HCT116 (cell line): ENCODE results near the gene DAPL1. TPM values are rescaled to one million over a fixed set of nuclear protein-coding genes. Genes with fewer than 3 reads are reported as not detected.

Experiments
- ATAC-seq: fragments of 200-7000 bp; cut with Tn5 transposase; 2 replicates; pipeline ENCODE4 v1.9.1; 2020; ENCODE audit warnings: mild to moderate bottlenecking, moderate library complexity
- Bru-seq: library from RNA; stranded (reverse); fragments of 400-500 nt; gene quantifications from one replicate; lab custom pipeline; 2021; lab: Mats Ljungman, UMichigan
- BruChase-seq, 2 experiments: library from RNA; stranded (reverse); fragments of 400-500 nt; gene quantifications; one replicate each; lab custom pipeline; 2021; lab: Mats Ljungman, UMichigan
- BruUV-seq: library from RNA; stranded (reverse); fragments of 400-500 nt; replicated peaks from 2 replicates; lab custom pipeline; 2021; lab: Mats Ljungman, UMichigan
- CTCF ChIA-PET: fragments of 300-600 bp; sonication (Branson Sonifier 250); formaldehyde crosslinking; loops from one replicate; lab custom pipeline; 2021; ENCODE audit warnings: antibody characterized with exemption; lab: Charles Lee
- POLR2A ChIA-PET: fragments of 300-600, 350-600 bp; sonication (Branson Sonifier 250); formaldehyde crosslinking; loops from one replicate; lab custom pipeline; 2021; ENCODE audit warnings: antibody characterized with exemption; lab: Charles Lee
- RAD21 ChIA-PET, 2 experiments: fragments of 300-600 bp; sonication (Branson Sonifier 250); formaldehyde crosslinking; loops; one replicate each; lab custom pipeline; 2023; ENCODE audit warnings: low total read pairs in 2 of 2; ENCODE audit not compliant: uncharacterized antibody in 2 of 2, unreplicated experiment in 2 of 2, low non-redundant PET in 1 of 2; lab: Charles Lee
- DNase-seq: peaks from one replicate; pipeline ENCODE4 v3.0.0-alpha.2; 2010; ENCODE audit warnings: low read depth, low spot score
- H2AFZ ChIP-seq: fragments of 200-600 bp; shearing (Covaris generic), sonication (generic); 2 replicates; pipeline ENCODE4 v1.6.1; 2017; ENCODE audit warnings: low read depth, mixed run types, mixed read lengths, antibody characterized with exemption, low read length; ENCODE audit not compliant: poor library complexity, severe bottlenecking
- H3K27ac ChIP-seq: 2 replicates; pipeline ENCODE4 v1.5.1; 2012; ENCODE audit warnings: low read depth, low read length
- H3K27me3 ChIP-seq: fragments of 200-600 bp; sonication (generic); 2 replicates; pipeline ENCODE4 v1.6.1; 2016; ENCODE audit warnings: mixed run types, low read length, mixed read lengths; ENCODE audit not compliant: insufficient read depth
- H3K36me3 ChIP-seq, 2 experiments: fragments of 200-500 bp in 1 of 2; fragments of 200-600 bp in 1 of 2; sonication (Bioruptor generic) in 1 of 2; sonication (generic) in 1 of 2; 2 replicates each; pipeline versions ENCODE4 v1.5.1 to v1.6.1; 2014 to 2016; ENCODE audit warnings: low read length in 2 of 2, inconsistent platforms in 1 of 2, mixed read lengths in 1 of 2, mixed run types in 1 of 2; ENCODE audit not compliant: insufficient read depth in 2 of 2, control insufficient read depth in 1 of 2
- H3K4me1 ChIP-seq, 2 experiments: fragments of 200-600 bp in 1 of 2; sonication (generic) in 1 of 2; 2 replicates each; pipeline versions ENCODE4 v1.5.1 to v1.6.1; 2012 to 2017; ENCODE audit warnings: low read length in 2 of 2, inconsistent platforms in 1 of 2, mild to moderate bottlenecking in 1 of 2, mixed read lengths in 1 of 2, mixed run types in 1 of 2, moderate library complexity in 1 of 2; ENCODE audit not compliant: insufficient read depth in 2 of 2, control insufficient read depth in 1 of 2
- H3K4me2 ChIP-seq: fragments of 200-600 bp; sonication (generic); 2 replicates; pipeline ENCODE4 v1.6.1; 2017; ENCODE audit warnings: mixed run types, low read length, mixed read lengths
- H3K4me3 ChIP-seq, 2 experiments: fragments of 200-600 bp in 1 of 2; sonication (generic) in 1 of 2; replicated peaks in 1 of 2; 2 replicates each; pipeline ENCODE4 v1.5.1; 2011 to 2016; ENCODE audit warnings: low read length in 2 of 2, control low read depth in 1 of 2, low read depth in 1 of 2, mild to moderate bottlenecking in 1 of 2, mixed read lengths in 1 of 2, mixed run types in 1 of 2
- H3K79me2 ChIP-seq: fragments of 200-600 bp; sonication (generic); 2 replicates; pipeline ENCODE4 v1.6.1; 2017; ENCODE audit warnings: mild to moderate bottlenecking, mixed run types, low read length, moderate library complexity, mixed read lengths; ENCODE audit not compliant: insufficient read depth
- H3K9ac ChIP-seq: fragments of 200-600 bp; sonication (generic); 2 replicates; pipeline ENCODE4 v1.6.1; 2016; ENCODE audit warnings: low read length, mixed read lengths
- H3K9me2 ChIP-seq: fragments of 200-600 bp; sonication (generic), shearing (Covaris generic); 2 replicates; pipeline ENCODE4 v1.6.1; 2017; ENCODE audit warnings: mixed run types, mild to moderate bottlenecking, moderate library complexity; ENCODE audit not compliant: insufficient read depth
- H3K9me3 ChIP-seq, 2 experiments: fragments of 200-500 bp in 1 of 2; fragments of 200-600 bp in 1 of 2; sonication (Bioruptor generic) in 1 of 2; sonication (generic) in 1 of 2; 2 replicates each; pipeline ENCODE4 v1.6.1; 2014 to 2017; ENCODE audit warnings: low read length in 2 of 2, mixed read lengths in 2 of 2, inconsistent platforms in 1 of 2, low read depth in 1 of 2, mild to moderate bottlenecking in 1 of 2, mixed run types in 1 of 2, moderate library complexity in 1 of 2; ENCODE audit not compliant: control insufficient read depth in 1 of 2, insufficient read depth in 1 of 2
- H4K20me1 ChIP-seq: fragments of 200-600 bp; sonication (generic), shearing (Covaris generic); 2 replicates; pipeline ENCODE4 v1.6.1; 2017; ENCODE audit warnings: mixed run types, mild to moderate bottlenecking, moderate library complexity; ENCODE audit not compliant: insufficient read depth
- RAD21 ChIP-seq: IDR thresholded peaks from 2 replicates; pipeline ENCODE4 v1.6.1; 2012; ENCODE audit warnings: low read depth, mild to moderate bottlenecking
- SIN3A ChIP-seq: IDR thresholded peaks from 2 replicates; pipeline ENCODE4 v1.6.1; 2012; ENCODE audit warnings: low read depth
- TCF7L2 ChIP-seq: IDR thresholded peaks from 2 replicates; pipeline ENCODE4 v1.7.0; 2011; ENCODE audit warnings: borderline replicate concordance, inconsistent platforms; ENCODE audit not compliant: insufficient read depth, insufficient read length; ENCODE audit errors: extremely low read depth
- ZNF274 ChIP-seq: fragments of 200-500 bp; sonication (Bioruptor generic); IDR thresholded peaks from 2 replicates; pipeline ENCODE4 v1.6.1; 2014; ENCODE audit warnings: mild to moderate bottlenecking, low read depth, low read length, inconsistent platforms
- intact Hi-C: fragments of 100-400 bp; cut with micrococcal nuclease; formaldehyde crosslinking; loops from 2 replicates; pipeline ENCODE4 v1.10.0; 2022
- long read RNA-seq: library from polyadenylated mRNA; unstranded; transcript quantifications from one replicate; pipeline ENCODE4 v2.0.0, GENCODE V29; 2021; ENCODE audit not compliant: unreplicated experiment
- polyA plus RNA-seq: library from polyadenylated mRNA; unstranded; fragments of >200 nt; gene quantifications from 2 replicates; pipeline ENCODE4 v1.2.1, GENCODE V29; 2012; ENCODE audit warnings: missing spikeins
- total RNA-seq: library from RNA; stranded (reverse); gene quantifications from one replicate; pipeline ENCODE4 v1.2.1, GENCODE V29; 2021; ENCODE audit not compliant: unreplicated experiment
- TF ChIP-seq, protein P1 (sequence below), 3 experiments: fragments of 200-600 bp in 1 of 3; sonication (generic) in 1 of 3; IDR thresholded peaks in 2 of 3; conservative IDR thresholded peaks in 1 of 3; 2 replicates each; pipeline ENCODE4 v1.5.1; 2012 to 2017; ENCODE audit warnings: low read depth in 2 of 3, low read length in 2 of 3, antibody characterized with exemption in 1 of 3, borderline replicate concordance in 1 of 3, control low read depth in 1 of 3, mild to moderate bottlenecking in 1 of 3, mixed read lengths in 1 of 3, mixed run types in 1 of 3, moderate library complexity in 1 of 3; ENCODE audit not compliant: insufficient read depth in 1 of 3

The DAPL1 gene
- not detected for total RNA-seq
- 0.11 TPM in 1 of 2 replicates, not detected in the other for polyA plus RNA-seq
- Bru-seq, nascent RNA = percentile 2 among the genes with signal in this experiment
- not detected for BruChase-seq, experiment 1, labeled RNA remaining after a 6-hour chase
- BruChase-seq, experiment 2, labeled RNA remaining after a 2-hour chase = percentile 4 among the genes with signal in this experiment
- long read RNA-seq = 0 reads

DNA sequence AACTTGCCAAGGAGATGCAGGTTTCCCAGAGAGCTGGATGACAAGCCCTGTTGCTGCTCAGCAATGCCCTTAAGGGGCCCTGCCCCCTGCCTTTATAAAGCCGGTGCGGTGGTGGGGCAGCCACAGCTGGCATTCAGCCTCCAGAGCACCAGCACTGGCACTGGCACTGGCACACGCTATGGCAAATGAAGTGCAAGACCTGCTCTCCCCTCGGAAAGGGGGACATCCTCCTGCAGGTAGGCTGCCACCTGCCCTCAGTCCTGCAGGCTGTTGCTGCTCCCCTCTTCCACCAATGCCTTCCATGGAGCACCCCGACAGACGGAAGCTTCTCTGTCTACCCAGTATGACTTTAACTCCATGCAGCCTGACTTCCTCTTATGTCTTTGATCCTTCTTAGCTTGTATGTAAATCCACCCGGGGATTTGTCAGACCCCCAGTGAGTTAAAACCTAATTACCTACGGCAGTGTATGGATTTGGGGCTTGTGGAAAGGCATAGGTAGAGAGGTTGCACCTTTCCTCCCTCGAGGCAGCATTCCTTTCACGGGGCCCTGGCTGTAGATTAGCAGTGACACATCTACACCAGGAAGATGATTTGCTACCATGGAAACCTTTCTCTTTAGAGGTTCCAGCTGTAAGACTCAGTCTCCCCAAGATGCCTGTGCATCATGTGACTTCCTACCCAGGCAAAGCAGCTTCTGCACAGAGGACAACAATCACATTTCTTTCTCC is at the start of gene DAPL1:
TSS of gene DAPL1 (plus strand) at position 123 of the 730 bp plus-strand sequence. CDS start at position 179, 56 bp downstream.
- no peaks in the 10 kb centered on the region for H3K9me2 ChIP-seq
- ATAC-seq (peak; percentile 67), DNase-seq (no peak)
- H3K4me2 ChIP-seq = peak within 1 kb of the TSS; percentile 33; the same call in 1 of the 2 replicates
- no peak within 1 kb of the TSS for H3K4me3 ChIP-seq
- peaks cover 5% of the 10 kb centered on the region in 2 experiments; a peak in 2 of 4 replicates for H3K4me1 ChIP-seq
- H3K9me3 ChIP-seq = no peaks in the 10 kb centered on the region
- no peaks in the 10 kb centered on the region for H3K79me2 ChIP-seq
- H3K9ac ChIP-seq = no peak within 1 kb of the TSS
- no peaks in the 10 kb centered on the region for H4K20me1 ChIP-seq
- peak within 1 kb of the TSS; percentile 31 for H2AFZ ChIP-seq
- ChIA-PET POLR2A (no interaction called here), CTCF (no interaction called here), RAD21 (no interaction called here)
- intact Hi-C loops = no loop called here
- H3K27ac ChIP-seq = no peak within 1 kb of the TSS
- H3K36me3 ChIP-seq = no peaks in the 10 kb centered on the region
- TF ChIP-seq TCF7L2 = peak; percentile 85
- no peak for TF ChIP-seq SIN3A
- no peak for TF ChIP-seq RAD21
- H3K27me3 ChIP-seq = 0 out of 2 replicates have a peak, but pooled peaks cover 5% of the 10 kb centered on the region
- BruUV-seq = no TSS peak

DNA sequence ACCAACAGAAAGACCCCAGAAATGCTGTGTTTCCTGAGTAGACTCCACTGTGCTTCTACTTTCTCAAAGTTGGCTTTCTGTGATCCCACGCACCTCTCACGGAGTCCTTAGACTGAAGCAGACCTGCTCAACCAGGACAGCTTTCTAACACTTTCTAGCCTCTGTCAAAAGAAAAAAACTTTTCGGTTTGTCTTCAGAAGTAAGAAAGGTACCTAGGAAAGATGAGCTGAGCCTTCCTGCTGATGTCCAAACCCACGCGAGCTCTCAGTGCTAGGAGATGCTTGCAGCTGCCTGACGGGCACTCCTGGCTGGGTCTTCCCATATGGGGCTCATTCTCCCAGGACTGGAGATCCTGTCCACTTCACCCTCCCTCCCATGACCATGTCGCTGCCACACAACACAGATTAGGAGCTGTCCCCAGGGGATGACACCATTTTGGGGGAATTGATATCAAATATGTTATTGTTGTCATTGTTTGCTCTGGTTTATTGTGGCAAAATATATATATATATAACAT is 49.2 kb upstream of the DAPL1 start:
- no TSS peak for BruUV-seq
- H3K9ac ChIP-seq = no peak overlapping the region
- H3K4me1 ChIP-seq = no peaks in the 10 kb centered on the region
- DNase-seq = no peak
- H3K79me2 ChIP-seq = no peaks in the 10 kb centered on the region
- H3K4me2 ChIP-seq = no peak overlapping the region
- no peaks in the 10 kb centered on the region for H3K9me3 ChIP-seq
- H3K4me3 ChIP-seq = no peak overlapping the region
- no peak overlapping the region for H3K27ac ChIP-seq
- CTCF ChIA-PET = interaction anchor here (0.6 to 4.0 kb wide), 18 partner anchors 8 to 1249 kb away, joined by 3 to 62 read pairs (median 5); partner anchors contain the start of genes CCDC148 and PKP4
- TF ChIP-seq ZNF274 = no peak
- TF ChIP-seq, protein P1, sequence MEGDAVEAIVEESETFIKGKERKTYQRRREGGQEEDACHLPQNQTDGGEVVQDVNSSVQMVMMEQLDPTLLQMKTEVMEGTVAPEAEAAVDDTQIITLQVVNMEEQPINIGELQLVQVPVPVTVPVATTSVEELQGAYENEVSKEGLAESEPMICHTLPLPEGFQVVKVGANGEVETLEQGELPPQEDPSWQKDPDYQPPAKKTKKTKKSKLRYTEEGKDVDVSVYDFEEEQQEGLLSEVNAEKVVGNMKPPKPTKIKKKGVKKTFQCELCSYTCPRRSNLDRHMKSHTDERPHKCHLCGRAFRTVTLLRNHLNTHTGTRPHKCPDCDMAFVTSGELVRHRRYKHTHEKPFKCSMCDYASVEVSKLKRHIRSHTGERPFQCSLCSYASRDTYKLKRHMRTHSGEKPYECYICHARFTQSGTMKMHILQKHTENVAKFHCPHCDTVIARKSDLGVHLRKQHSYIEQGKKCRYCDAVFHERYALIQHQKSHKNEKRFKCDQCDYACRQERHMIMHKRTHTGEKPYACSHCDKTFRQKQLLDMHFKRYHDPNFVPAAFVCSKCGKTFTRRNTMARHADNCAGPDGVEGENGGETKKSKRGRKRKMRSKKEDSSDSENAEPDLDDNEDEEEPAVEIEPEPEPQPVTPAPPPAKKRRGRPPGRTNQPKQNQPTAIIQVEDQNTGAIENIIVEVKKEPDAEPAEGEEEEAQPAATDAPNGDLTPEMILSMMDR (IDR thresholded peaks at IDR 0.05 in 2 of 3, conservative IDR thresholded peaks at IDR 0.05 in 1 of 3; ENCODE audit: borderline replicate concordance in 1 of 3, insufficient read depth in 1 of 3, low read depth in 2 of 3, low read length in 2 of 3) = 0 out of 6 replicates have a peak, but pooled peaks of 1 of the 3 experiments have one; percentile 9
- ATAC-seq = 0 out of 2 replicates have a peak, but pooled peaks have one; percentile 13
- POLR2A ChIA-PET = interaction anchor here (1.5 kb wide), 1 partner anchor 722 kb away, joined by 3 read pairs; no protein-coding TSS in a partner anchor
- H4K20me1 ChIP-seq = no peaks in the 10 kb centered on the region
- H3K27me3 ChIP-seq = peaks cover 27% of the 10 kb centered on the region
- H3K36me3 ChIP-seq = no peaks in the 10 kb centered on the region
- RAD21 ChIA-PET = interaction anchor here (0.6 to 1.6 kb wide), 7 partner anchors 566 to 722 kb away, joined by 3 to 9 read pairs (median 4); no protein-coding TSS in a partner anchor
- intact Hi-C loops = loop anchor here (1.0 to 10.0 kb wide), 4 partner anchors 566 to 971 kb away; no protein-coding TSS in a partner anchor
- H3K9me2 ChIP-seq = no peaks in the 10 kb centered on the region
- no peak overlapping the region for H2AFZ ChIP-seq
